Fibroblast of skin of right quadriceps (primary cell): ENCODE data around the gene DDX54.
"Not testable (repeated sequence)": the region's sequence is repeated elsewhere in the genome, so short reads cannot be mapped to it uniquely, and the experiment has no call there.

Source experiments
- DNase-seq: peaks from one replicate; pipeline ENCODE4 v3.0.0-alpha.2; 2013

DDX54 gene

DNA sequence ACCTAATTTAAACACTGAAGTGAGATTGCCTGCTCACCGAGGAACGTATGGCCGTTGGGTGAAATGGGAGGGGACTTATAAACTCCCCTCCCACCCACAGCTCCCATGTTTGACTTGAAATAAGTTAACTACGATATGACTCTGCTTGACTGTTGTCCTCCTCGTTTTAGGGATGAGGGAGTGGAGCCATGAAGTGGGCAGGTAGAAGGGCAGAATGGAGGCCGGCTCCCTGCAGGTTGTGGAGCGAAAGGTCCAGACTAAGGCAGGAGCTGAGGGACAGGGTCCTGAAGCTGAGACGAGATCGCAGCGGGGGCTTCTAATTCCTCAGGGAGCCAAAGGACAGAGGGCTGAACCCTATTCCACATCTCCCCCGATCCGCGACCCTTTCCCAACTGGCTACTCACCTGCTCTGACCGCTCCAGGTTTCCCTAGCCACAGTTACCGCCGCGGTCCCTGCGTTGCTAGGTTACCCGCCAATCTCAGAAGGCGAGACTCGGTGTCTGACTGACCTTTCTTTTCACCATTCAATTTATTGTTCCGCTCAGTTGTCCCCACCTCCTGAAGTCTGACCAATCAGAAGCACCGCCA is 35.4 kb upstream of the DDX54 start:
- no peak for DNase-seq

DNA sequence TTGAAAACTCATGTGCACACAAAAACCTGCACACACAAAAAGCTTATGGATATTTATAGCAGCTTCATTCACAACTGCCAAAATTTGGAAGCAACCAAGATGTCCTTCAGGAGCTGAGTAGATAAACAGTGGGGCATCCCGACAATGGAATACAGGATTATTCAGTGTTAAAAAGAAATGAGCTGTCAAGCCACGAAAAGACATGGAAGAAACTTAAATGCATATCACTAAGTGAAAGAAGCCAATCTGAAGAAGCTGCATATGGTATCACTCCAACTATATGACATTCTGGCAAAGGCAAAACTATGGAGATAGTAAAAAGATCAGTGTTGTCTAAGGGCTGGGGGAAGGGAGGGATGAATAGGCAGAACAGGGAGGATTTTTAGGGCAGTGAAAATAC is 30.7 kb upstream of the DDX54 start:
- DNase-seq, result no peak

DNA sequence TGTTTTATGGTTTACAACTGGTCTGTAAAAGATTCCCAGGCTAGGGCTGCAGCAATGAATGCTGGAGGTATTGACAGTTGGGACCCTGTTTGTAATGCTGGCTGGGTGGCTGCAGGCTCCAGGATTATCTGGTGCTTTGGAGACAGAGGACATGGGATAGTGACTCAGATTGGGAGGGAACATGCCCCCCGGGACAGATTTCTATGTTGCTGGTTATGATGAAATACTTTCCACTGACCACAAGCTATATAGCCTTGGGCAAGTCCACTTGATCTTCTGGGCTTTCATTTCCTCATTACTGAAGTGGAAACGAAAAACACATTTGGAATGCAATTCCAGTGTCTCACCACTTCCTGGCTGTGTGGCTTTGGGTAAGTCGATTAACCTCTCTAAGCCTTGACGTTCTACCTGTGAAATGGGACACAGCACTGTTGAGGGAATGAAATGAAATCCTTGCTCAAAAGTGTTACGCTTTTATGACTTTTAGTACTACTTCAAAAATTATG is 29.7 kb upstream of the DDX54 start:
- DNase-seq, result peak; percentile 97

DNA sequence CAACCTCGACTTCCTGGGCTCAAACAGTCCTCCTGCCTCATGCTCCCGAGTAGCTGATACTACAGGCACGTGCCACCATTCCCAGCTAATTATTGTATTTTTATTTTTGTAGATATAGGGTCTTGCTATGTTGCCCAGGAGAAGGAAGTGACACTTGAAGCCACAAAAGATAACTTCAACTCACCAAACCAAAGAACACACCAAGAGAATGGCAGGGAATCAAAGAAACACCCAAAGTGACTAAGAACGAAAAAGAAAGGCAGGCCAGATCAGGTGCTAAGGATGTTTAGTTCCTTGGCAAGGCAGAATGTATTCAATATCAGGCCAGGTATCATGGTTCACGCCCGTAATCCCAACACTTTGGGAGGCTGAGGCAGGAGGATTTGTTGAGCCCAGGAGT is 25.9 kb upstream of the DDX54 start:
- DNase-seq, result no peak

DNA sequence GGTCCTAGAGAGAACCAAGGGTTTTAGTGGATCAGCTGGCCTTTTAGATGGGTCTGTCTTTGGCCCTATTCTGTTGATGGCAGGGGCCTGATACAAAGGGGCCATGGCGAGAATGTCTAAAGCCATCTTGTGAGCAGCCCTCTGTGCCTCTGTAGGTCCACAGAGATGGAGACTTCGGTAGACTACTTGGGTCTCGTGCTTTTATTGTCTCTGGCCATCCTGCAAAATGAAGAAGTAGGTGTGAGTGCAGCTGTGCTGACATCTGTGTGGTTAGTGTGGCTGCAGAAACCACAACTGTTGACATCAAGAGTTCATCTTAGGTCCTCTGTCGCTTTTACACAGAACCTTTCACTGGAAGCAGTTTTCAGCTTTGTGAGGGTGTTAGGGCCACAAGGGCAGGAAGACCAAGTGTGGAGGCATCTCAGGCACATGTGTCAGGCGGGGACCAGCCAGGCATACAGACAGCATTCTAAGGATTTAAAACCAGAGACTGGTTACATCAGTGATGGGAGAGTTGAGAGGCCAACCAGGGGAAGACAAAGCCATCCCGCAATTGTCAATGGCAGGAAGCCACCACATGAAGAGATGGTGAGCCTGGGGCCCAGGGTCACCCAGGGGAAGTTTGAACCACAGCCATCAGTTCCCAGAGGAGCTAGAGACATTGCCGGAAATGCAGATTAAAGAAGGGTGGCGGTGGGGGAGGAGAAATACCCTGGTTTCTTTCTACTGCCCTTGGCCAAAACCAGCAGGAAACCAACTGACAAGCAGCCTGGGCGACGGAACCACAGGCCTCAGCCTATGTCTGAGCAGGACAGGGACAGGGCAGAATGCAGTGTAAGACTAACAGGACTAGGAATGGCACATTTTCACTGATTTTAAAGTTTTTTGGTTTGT is 23.0 kb upstream of the DDX54 start:
- no peak for DNase-seq

DNA sequence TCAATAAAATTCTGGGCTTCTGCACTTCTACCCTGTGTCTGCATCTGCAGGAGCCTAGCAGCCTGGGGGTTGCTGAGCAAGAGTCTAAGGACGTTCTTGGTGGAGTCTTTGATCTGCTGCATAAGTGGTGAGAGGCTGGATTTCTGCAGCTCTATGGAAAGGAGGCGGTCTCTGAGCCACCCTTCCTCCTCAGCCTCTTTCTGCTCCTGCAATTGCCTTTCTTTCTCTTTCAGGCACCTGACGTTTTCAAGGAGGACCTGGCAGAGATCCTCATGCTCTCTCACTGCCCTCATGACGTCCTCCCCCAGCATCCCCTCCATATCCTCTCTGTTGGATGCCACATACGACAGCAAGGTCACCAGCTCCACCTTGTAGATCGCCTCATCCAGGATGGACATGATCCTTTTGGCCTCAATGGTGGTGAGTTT is 22.3 kb upstream of the DDX54 start:
- DNase-seq, result no peak

DNA sequence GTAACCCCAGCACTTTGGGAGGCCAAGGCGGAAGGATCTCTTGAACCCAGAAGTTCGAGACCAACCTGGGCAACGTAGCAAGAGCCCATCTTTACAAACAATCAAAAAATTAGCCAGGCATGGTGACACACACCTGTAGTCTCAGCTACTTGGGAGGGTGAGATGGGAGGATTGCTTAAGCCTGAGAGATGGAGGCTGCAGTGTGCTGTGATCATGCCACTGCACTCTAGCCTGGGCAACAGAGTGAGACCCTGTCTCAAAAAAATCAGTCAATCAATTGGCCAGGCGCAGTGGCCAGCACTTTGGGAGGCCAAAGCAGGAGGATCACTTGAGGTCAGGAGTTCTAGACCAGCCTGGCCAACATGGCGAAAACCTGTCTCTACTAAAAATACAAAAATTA is 21.5 kb upstream of the DDX54 start:
- DNase-seq, result not testable (repeated sequence)

DNA sequence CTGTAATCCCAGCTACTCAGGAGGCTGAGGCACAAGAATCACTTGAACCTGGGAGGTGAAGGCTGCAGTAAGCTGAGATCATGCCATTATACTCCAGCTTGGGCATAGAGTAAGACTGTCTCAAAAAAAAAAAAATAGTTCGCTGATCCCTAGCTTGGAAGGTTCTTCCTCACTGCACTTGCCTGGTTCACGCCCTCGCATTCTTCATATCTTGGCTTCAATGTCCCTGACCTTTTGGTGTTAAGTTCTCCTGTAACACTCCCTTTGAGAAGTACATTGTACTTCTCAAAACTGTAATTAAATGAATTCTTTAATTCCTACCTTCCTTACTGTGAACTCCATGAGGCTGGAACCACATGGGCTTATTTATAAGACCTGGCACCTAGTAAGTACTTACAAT is 19.5 kb upstream of the DDX54 start:
- DNase-seq, result no peak

DNA sequence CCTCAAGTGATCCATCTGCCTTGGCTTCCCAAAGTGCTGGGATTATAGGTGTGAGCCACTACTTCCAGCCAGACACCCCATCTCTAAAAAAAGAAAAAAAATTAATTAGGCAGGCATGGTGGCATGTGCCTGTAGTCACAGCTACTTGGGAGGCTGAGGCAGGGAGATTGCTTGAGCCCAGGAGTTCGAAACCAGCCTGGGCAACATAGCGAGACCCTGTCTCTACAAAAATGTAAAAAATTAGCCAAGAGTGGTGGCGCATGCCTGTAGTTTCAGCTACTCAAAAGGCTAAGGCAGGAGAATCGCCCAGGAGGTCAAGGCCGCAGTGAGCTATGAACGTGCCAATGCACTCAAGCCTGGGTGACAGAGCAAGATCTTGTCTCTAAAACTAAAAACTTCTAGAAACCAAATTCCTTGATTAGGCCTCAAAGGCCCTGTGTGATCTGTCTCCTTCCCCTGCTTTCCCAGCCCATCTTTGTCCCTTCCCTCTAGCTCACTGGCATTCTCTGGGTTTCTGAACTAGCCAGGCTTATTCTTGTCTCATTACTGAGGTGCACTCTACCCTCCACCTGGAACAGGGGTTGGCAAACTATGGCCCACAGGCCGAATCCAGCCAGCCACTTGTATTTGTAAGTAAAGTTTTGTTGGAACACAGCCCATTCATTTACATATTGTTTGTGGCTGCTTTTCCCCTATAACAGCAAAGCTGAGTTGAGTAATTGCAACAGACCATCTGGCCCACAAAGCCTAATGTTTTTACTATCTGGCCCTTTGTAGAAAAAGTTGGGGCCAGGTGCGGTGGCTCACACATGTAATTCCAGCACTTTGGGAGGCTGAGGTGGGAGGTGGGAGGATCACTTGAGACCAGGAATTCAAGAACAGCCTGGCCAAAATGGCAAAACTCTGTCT is 18.8 kb upstream of the DDX54 start:
- no peak for DNase-seq

DNA sequence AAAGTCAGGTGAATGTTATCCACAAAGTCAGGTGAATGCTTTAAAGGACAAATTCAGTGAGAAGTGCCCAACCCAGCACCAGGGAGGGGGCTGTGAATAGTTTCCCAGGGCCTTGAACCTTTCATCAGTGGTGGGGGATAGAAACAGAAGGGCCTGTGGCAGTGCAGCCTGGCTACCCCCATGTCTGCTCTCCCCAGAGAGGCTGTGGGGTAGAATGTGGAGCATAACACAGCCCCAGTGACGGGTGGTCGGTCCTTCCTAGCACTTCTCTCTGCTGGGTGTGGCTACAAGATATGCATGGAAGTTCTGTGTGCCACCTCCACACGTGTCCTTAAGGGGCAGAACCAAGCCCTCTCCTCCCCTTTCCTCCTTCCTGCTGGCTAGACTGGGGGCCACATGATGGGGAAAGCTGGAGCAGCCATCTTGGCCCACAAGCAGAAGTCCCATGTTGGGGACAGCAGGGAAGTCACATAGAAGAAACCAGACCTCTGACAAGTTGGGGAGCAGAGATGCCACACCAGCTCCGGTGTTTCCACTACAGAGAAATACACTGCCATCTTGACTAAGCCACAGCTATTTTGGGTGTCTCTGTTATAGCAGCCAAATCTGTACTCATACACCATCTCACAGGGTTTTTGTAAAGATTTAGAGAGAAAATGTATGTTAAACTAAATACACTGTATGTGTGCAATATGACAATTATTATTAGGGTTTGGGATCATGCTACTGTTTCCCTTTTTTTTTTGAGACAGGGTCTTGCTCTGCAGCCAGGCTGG is 17.2 kb upstream of the DDX54 start:
- DNase-seq, result no peak

DNA sequence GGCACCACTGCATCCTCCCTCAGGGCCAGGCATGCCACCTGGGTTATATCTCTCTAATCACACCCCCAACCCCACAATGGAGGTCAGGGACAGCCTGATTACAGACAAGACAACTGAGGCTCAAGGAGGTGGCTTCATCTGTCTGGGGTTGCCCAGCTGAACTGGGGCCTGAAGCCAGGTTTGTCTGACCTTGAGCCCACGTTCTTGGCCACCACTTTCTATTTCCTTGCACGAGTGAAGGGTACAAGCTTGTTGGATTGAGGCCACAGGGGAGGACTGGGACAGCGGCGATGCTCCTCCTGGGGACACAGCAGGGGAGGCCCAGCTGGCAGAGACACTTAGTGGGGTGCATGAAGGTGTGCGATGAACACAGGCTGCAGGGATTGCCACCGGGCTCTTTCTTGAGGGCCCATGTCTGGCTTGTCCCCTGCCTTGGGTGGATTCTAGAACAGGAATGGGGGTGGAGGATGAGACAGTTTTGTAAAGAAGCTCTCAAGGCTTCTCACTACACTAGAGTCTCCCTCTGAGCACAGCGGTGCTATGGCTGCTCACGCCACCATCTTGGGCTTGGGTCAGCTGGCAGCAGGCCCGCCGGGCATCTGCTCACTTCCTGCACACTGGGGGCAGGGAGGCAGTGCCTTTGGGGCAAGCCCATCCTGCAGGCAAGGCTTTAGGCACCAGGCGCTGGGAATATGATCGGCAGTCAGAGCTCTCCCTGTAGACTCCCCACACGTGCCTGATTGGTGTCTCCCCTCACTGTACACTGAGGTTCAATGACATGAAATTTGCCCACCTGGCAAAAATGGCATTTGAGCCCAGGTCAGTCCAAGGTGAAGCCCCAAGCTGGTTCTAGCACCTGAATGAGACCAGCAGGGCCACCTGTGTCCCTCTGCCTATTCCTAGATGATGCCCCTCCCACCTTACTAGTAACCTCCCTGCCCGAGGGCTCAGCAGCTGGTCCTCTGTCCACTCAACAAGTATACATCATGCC is 16.2 kb upstream of the DDX54 start:
- DNase-seq, result no peak

DNA sequence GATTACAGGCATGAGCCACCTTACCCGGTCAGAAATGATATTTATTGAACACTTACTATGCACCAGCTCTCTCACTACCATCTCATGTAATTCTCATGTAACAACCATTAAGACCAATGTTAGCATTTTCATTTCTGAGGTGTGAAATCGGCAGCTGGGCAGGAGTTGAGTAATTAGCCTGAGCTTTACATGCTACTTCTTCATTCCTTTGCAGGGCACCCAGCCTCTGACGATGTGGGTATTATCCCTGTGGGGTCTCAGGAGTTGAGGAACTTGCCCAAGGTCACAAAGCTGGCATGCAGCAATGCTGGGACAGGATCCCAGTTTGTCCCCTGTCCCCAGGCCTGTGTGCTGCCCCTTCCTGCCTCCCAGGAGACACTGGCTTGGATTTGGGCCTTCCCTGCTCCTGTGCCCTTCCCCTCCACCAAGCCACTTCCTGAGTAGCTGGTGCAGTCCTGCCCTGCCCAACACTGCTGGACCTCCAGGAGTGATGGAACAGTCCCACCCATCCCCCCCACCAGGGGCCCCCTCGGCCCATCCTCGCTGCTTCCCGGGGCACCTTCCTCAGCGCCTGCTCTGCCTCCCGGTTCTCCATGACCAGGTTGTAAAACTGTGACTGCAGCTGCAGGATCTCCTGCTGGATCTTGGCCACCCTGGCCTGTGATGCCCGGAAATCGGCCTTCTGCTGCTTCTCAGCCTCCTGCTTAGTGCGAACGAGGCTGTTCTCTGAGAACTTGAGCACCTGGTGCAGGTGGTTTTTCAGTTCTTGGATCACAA is 14.9 kb upstream of the DDX54 start:
- no peak for DNase-seq

DNA sequence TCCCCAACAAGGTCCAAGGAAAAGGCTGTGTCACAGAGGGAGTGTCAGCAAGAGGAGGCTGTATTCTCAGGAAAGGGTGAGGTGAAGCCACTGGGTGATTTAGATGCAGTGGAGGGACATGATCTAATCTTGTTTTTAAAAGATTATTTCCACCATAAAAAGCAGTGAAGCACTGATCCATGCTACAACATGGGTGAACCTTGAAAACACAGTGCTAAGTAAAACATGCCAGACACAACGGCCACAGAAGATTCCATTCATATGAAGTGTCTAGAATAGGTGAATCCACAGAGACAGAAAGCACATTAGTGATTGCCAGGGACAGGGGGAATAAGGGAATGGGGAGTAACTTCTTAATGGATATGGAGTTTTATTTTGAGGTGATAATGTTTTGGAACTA is 13.0 kb upstream of the DDX54 start:
- DNase-seq, result no peak

DNA sequence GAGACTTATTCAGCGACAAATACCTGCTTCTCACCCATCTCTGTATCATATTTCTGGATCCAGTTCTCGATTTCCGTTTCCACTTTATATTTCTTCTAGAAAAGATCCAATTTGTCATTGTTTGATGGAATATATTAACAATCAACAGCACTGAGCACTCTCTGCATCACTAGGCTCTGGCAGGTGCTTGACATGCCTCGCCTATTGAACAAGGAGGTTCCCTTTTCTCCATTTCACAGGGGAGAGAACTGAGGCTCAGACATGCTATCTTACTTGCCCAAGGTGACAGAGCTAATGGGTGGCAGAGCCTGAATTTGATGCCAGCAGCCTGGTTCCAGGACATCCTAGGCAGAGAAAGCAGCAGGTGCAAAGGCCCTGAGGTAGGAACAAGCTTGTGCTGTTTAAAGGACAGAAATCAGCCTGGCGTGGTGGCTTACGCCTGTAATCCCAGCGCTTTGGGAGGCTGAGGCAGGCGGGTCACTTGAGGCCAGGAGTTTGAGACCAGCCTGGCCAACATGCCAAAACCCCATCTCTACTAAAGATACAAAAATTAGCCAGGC is 12.3 kb upstream of the DDX54 start:
- no peak for DNase-seq

DNA sequence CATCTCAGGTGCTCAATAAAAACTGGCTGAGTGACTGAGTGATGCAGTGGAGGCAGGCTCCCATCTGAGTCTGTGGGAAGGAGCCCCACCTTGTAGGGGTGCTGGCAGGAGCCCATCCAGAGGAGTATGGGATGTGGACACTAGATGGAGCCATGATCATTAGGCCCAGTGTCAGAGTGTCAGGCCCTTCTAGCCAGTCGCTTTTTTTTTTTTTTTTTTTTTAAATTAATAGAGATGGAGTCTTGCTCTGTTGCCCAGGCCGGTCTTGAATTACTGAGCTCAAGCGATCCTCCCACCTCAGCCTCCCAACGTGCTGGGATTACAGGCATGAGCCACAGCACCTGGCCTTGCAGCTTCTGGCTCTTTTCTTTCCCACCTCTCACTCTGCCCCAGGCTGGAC is 11.7 kb upstream of the DDX54 start:
- peak; percentile 72 for DNase-seq

DNA sequence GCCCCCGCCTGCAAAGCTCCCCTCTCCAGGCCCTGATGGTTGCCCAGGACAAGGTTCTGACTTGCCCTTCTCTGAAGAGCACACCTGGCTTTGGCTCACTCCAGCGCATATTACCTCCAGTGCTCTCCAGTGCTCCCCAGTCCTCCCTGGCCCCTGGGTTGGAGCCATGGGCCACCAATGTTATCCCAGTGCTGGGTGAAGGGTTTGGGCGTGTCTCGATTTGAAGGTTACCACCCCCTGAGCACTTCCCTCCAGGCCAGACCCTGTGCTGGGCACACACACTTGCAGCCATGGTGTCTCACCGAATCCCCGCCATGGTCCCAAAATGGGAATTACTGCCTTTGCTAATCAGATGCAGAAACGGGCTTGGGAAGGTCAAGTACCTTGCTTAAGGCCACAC is 11.3 kb upstream of the DDX54 start:
- DNase-seq, result no peak

DNA sequence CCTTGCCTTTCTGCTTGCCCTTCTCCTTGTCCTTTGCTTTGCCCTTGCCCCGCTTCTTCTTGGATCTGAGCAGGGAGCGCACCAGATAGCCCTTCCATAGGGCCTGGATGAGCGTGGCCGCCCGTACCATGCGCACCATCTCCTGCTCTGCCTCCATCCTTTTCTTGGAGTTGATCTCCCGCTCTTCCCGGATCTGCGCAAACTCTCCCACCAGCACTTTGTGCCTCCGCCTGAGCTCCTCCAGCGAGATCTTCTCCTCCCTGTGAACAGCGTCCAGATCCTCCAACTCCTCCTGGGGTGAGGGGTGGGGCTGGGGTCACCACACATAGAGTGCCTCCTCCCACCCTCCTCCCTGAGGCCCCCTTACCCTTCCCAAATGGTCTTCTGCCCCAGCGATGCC is 10.3 kb upstream of the DDX54 start:
- DNase-seq, result no peak

DNA sequence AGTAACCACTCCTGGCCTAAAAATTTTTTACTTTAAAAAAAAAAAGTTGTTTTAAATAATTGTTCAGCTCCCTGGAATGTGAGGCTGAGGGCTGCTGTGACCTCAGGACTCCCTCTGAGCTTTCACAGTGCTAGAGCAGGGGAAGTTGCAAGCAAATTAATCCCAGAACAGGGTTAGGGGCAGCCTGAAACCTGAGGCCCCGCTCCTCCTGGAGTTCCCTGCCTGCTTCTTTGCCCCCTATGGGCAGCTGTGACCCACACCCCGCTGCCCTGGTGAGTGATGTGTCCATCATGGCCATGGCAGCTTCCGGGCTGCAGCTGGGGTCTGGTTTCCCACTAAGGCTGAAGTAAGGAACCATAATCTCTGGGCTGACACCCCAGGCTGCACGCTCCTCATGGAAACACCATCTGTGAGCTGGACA is 9.7 kb upstream of the DDX54 start:
- DNase-seq, result peak; percentile 82

DNA sequence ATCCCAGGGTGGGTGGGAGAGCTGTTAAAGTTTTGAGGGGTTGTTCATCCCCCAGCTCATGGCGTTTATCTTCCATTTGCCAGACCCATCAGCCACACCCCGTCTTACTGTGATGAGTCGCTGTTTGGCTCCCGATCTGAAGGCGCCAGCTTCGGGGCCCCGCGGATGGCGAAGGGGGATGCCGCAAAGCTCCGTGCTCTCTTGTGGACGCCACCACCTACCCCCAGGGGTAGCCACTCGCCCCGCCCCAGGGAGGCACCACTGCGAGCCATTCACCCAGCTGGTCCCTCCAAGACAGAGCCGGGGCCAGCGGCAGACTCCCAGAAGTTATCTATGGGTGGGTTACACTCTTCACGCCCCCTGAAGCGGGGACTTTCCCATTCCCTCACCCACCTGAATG is 5.9 kb upstream of the DDX54 start:
- DNase-seq, result no peak

DNA sequence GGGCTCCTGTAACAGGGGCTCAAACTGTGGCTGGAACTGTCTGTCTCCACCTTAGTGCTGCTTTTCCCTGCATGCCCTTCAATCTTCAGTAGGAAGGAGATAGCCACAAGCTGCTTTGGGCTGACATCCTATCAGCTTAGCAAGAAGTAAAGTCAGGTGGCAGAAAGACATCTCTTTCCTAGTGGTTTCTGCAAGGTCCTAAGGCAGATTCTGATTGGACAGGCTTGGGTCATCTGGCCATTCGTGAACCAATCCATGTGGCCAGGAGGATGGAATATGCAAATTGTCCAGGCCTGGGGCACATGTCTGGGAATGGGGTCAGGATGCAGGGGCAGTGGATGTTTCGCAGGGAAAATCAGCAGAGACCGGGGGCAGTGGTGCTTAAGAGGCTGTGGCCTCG is 5.5 kb upstream of the DDX54 start:
- DNase-seq, result no peak
